ENCODE measurements around the gene MCC. TPM values are rescaled to one million over a fixed set of nuclear protein-coding genes. Genes with fewer than 3 reads are reported as not detected.

Gene MCC
- total RNA-seq, 1 donor from 2014 or later = 20.6 TPM

GRCh38 chr5:113513384-113514288, 25.4 kb upstream of the MCC start, which contains the start of gene YTHDC2:
Gene YTHDC2, plus strand, starts transcription at chr5:113513694. Its CDS starts 202 bp downstream, at chr5:113513896.
- intact Hi-C loops (cut with DNase I) = no loop called here
- Histone ChIP-seq H3K36me3 (no peaks in the 10 kb centered on the region), H3K27me3 (ENCODE audit: low read depth) (no peaks in the 10 kb centered on the region), H3K4me3 (peak within 1 kb of the TSS; percentile 78), H3K9me3 (no peaks in the 10 kb centered on the region), H3K4me1 (peaks cover 25% of the 10 kb centered on the region), H3K27ac (peak within 1 kb of the TSS; percentile 92)
- TF ChIP-seq CTCF (IDR thresholded peaks at IDR 0.05) = no peak
- DNase-seq (peak; percentile 92), ATAC-seq (peak; percentile 98 to 99)

- Histone ChIP-seq H3K36me3 (no peaks in the 10 kb centered on the region), H3K4me1 (peaks cover 25% of the 10 kb centered on the region), H3K27me3 (ENCODE audit: low read depth) (peaks cover 3% of the 10 kb centered on the region), H3K9me3 (no peaks in the 10 kb centered on the region), H3K27ac (no peak overlapping the region), H3K4me3 (no peak overlapping the region)
- ATAC-seq (no peak), DNase-seq (no peak)
- no peak for TF ChIP-seq CTCF (IDR thresholded peaks at IDR 0.05)
- intact Hi-C loops (cut with DNase I) = no loop called here
Measured at GRCh38 chr5:113512341-113512740, 24.1 kb upstream of the MCC start.

- intact Hi-C loops (cut with DNase I) = no loop called here
- Histone ChIP-seq H3K27me3 (ENCODE audit: low read depth) (peaks cover 5% of the 10 kb centered on the region), H3K36me3 (no peaks in the 10 kb centered on the region), H3K4me3 (no peak overlapping the region), H3K27ac (no peak overlapping the region), H3K9me3 (no peaks in the 10 kb centered on the region), H3K4me1 (peaks cover 17% of the 10 kb centered on the region)
- ATAC-seq = no peak
- TF ChIP-seq CTCF (IDR thresholded peaks at IDR 0.05) = peak; percentile 32
- DNase-seq = no peak
Measured at GRCh38 chr5:113510836-113511451, 22.7 kb upstream of the MCC start.

- H3K9me3 ChIP-seq = no peaks in the 10 kb centered on the region
- H3K36me3 ChIP-seq = no peaks in the 10 kb centered on the region
- no peaks in the 10 kb centered on the region for H3K4me1 ChIP-seq
- no peak for DNase-seq
- H3K27ac ChIP-seq = no peak overlapping the region
- H3K4me3 ChIP-seq = no peak overlapping the region
- no peak for ATAC-seq
- no peak for TF ChIP-seq CTCF (IDR thresholded peaks at IDR 0.05)
- H3K27me3 ChIP-seq (ENCODE audit: low read depth) = peaks cover 5% of the 10 kb centered on the region
- intact Hi-C loops (cut with DNase I) = no loop called here
Measured at GRCh38 chr5:113508756-113509155, 20.5 kb upstream of the MCC start.

GRCh38 chr5:113507601-113508000, 19.3 kb upstream of the MCC start:
- H3K27ac ChIP-seq = no peak overlapping the region
- no peaks in the 10 kb centered on the region for H3K4me1 ChIP-seq
- H3K27me3 ChIP-seq (ENCODE audit: low read depth) = peaks cover 14% of the 10 kb centered on the region
- no peak for TF ChIP-seq CTCF (IDR thresholded peaks at IDR 0.05)
- H3K9me3 ChIP-seq = no peaks in the 10 kb centered on the region
- DNase-seq = no peak
- intact Hi-C loops (cut with DNase I) = no loop called here
- ATAC-seq = no peak
- H3K36me3 ChIP-seq = no peaks in the 10 kb centered on the region
- no peak overlapping the region for H3K4me3 ChIP-seq
